Measurements from ENCODE around the gene MYRIP. TPM values are rescaled to one million over a fixed set of nuclear protein-coding genes. Genes with fewer than 3 reads are reported as not detected.
"Not testable (repeated sequence)": the region's sequence is repeated elsewhere in the genome, so short reads cannot be mapped to it uniquely, and the experiment has no call there.

MYRIP gene
- total and polyA plus RNA-seq, 7 experiments from 2014 or later: not detected

DNA sequence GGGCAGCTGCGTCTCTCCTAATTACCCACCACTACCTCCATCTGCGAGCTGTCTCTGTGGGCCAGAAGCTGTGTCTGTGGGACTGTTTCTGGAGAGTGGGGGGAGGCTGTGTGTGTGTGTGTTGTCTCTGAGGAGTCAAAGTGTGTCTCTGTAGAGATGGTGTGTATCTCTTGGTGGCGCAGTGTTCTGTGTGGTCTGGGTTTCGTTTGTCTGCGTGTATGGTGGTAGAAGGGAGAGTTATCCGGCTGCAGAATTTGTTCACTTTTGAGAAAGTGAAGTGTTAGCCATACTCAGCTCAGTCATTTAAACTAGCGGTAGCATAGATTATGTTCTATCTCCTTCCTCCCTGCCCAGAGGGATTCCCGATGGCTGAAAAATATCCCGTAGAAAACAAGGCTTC lies 2.2 kb downstream of the MYRIP start:
- ChIA-PET POLR2A (no interaction called here), CTCF (no interaction called here)
- no peaks in the 10 kb centered on the region for H3K4me1 ChIP-seq (ENCODE audit: control insufficient read depth in 2 of 2, insufficient read depth in 2 of 2, low read length in 2 of 2)
- DNase-seq: no peak
- no peak overlapping the region for H3K27ac ChIP-seq (ENCODE audit: low read depth, low read length)
- peaks cover 0 to 13% (median 0%) of the 10 kb centered on the region in 11 donors for H3K9me3 Mint-ChIP-seq
- H3K4me3 ChIP-seq (ENCODE audit: low read length): no peak overlapping the region
- peaks cover 8 to 26% (median 17%) of the 10 kb centered on the region in 7 donors for H3K4me1 Mint-ChIP-seq
- H3K4me3 Mint-ChIP-seq: peak overlapping the region in 2 of 10 donors; percentile 59 to 82
- no peaks in the 10 kb centered on the region for H3K9me3 ChIP-seq (ENCODE audit: control insufficient read depth in 2 of 3, low read length in 3 of 3)
- no peaks in the 10 kb centered on the region for H3K36me3 ChIP-seq (ENCODE audit: control insufficient read depth in 2 of 3, insufficient read depth in 3 of 3, low read length in 3 of 3)
- H3K27ac Mint-ChIP-seq: no peak overlapping the region
- ATAC-seq: no peak
- H3K36me3 Mint-ChIP-seq: peaks cover 0 to 17% (median 0%) of the 10 kb centered on the region in 5 donors
- H3K27me3 Mint-ChIP-seq: peaks cover 57 to 81% (median 71%) of the 10 kb centered on the region in 5 donors
- intact Hi-C loops (cut with micrococcal nuclease): no loop called here
- H3K27me3 ChIP-seq (ENCODE audit: control insufficient read depth in 2 of 2, insufficient read depth in 2 of 2, low read length in 2 of 2): peaks cover 0 to 16% of the 10 kb centered on the region in 2 donors

DNA sequence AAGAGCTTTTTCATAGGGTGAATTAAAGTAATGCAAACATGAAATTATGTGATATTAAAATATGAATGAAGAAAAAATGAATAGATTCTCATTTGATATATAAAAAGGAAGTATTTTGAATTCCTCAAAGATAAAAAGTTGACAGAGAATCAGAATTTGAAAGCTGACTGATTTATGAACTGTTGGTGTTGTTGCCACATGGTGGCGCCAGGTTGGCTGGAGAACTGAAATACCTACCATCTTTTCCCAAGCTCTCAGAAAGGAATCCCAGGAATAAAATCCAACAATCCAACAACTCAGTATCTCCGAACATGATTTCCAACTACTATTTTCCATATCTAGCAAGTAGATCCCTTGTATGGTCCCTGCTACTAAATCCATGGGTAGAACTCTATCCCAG lies 3.1 kb downstream of the MYRIP start:
- H3K9me3 Mint-ChIP-seq: peaks cover 0 to 13% (median 0%) of the 10 kb centered on the region in 11 donors
- peaks cover 53 to 75% (median 62%) of the 10 kb centered on the region in 5 donors for H3K27me3 Mint-ChIP-seq
- H3K4me3 Mint-ChIP-seq: no peak overlapping the region
- peaks cover 8 to 26% (median 17%) of the 10 kb centered on the region in 7 donors for H3K4me1 Mint-ChIP-seq
- intact Hi-C loops (cut with micrococcal nuclease): no loop called here
- H3K27ac Mint-ChIP-seq: no peak overlapping the region
- Histone ChIP-seq H3K27ac (ENCODE audit: low read depth, low read length) (no peak overlapping the region), H3K4me3 (ENCODE audit: low read length) (no peak overlapping the region), H3K4me1 (ENCODE audit: control insufficient read depth in 2 of 2, insufficient read depth in 2 of 2, low read length in 2 of 2) (no peaks in the 10 kb centered on the region), H3K36me3 (ENCODE audit: control insufficient read depth in 2 of 3, insufficient read depth in 3 of 3, low read length in 3 of 3) (no peaks in the 10 kb centered on the region), H3K9me3 (ENCODE audit: control insufficient read depth in 2 of 3, low read length in 3 of 3) (no peaks in the 10 kb centered on the region), H3K27me3 (ENCODE audit: control insufficient read depth in 2 of 2, insufficient read depth in 2 of 2, low read length in 2 of 2) (peaks cover 0 to 16% of the 10 kb centered on the region in 2 donors)
- ChIA-PET CTCF (no interaction called here), POLR2A (no interaction called here)
- ATAC-seq: no peak
- no peak for DNase-seq
- peaks cover 0 to 17% (median 0%) of the 10 kb centered on the region in 5 donors for H3K36me3 Mint-ChIP-seq

DNA sequence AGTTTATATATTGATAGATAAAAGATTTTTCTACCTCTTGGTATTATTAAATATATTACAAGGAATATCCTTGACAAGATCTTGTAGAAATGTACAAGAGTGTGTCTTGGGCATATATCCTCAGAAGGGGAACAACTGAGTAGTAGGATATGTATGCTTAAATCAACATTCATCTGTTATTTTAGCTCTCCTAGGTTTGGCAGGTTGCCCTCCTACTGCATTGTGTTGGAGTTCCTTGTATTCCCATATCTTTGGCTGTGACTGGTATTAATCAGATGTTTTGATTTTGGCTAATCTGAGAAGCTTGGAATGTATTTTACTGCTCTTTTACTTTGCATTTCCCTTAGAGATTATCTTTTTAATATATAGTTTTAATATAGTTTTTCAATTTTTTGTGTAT lies 4.6 kb downstream of the MYRIP start:
- Mint-ChIP-seq H3K4me1 (peaks cover 4 to 16% (median 14%) of the 10 kb centered on the region in 7 donors), H3K4me3 (no peak overlapping the region), H3K36me3 (peaks cover 0 to 17% (median 0%) of the 10 kb centered on the region in 5 donors), H3K9me3 (peaks cover 0 to 6% (median 0%) of the 10 kb centered on the region in 11 donors), H3K27me3 (peaks cover 39 to 61% (median 47%) of the 10 kb centered on the region in 5 donors), H3K27ac (no peak overlapping the region)
- no peak overlapping the region for H3K4me3 ChIP-seq (ENCODE audit: low read length)
- POLR2A ChIA-PET: no interaction called here
- ATAC-seq (no peak), DNase-seq (no peak)
- intact Hi-C loops (cut with micrococcal nuclease): no loop called here
- peaks cover 0 to 16% of the 10 kb centered on the region in 2 donors for H3K27me3 ChIP-seq (ENCODE audit: control insufficient read depth in 2 of 2, insufficient read depth in 2 of 2, low read length in 2 of 2)
- H3K4me1 ChIP-seq (ENCODE audit: control insufficient read depth in 2 of 2, insufficient read depth in 2 of 2, low read length in 2 of 2): no peaks in the 10 kb centered on the region
- no peaks in the 10 kb centered on the region for H3K9me3 ChIP-seq (ENCODE audit: control insufficient read depth in 2 of 3, low read length in 3 of 3)
- CTCF ChIA-PET: no interaction called here
- no peak overlapping the region for H3K27ac ChIP-seq (ENCODE audit: low read depth, low read length)
- H3K36me3 ChIP-seq (ENCODE audit: control insufficient read depth in 2 of 3, insufficient read depth in 3 of 3, low read length in 3 of 3): no peaks in the 10 kb centered on the region

DNA sequence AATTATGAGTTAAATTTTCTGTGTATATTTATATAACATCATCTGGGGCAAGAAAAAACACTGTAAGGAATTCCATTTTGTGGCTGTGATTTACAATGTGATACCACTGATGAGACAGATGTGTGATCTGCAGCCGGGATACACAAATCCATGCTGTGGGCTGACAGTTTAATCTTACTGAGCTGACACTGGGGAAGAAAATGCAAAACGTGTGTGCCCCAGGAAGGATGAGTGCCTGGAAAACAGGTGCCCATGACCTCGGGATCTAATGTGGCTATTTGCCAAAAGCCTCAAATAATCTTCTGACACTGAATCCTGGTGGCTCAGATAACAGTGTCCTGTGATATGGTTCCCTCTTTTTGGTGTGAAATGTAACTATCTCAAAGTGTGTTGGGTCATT lies 10.5 kb downstream of the MYRIP start:
- H3K4me1 ChIP-seq (ENCODE audit: control insufficient read depth in 2 of 2, insufficient read depth in 2 of 2, low read length in 2 of 2): no peaks in the 10 kb centered on the region
- no peak overlapping the region for H3K27ac ChIP-seq (ENCODE audit: low read depth, low read length)
- no peaks in the 10 kb centered on the region for H3K4me1 Mint-ChIP-seq
- intact Hi-C loops (cut with micrococcal nuclease): no loop called here
- H3K36me3 Mint-ChIP-seq: no peaks in the 10 kb centered on the region
- H3K27me3 Mint-ChIP-seq: peaks cover 4 to 17% (median 15%) of the 10 kb centered on the region in 5 donors
- no peak overlapping the region for H3K27ac Mint-ChIP-seq
- POLR2A ChIA-PET: no interaction called here
- H3K4me3 ChIP-seq (ENCODE audit: low read length): no peak overlapping the region
- no peaks in the 10 kb centered on the region for H3K9me3 Mint-ChIP-seq
- CTCF ChIA-PET: no interaction called here
- no peak overlapping the region for H3K4me3 Mint-ChIP-seq
- peaks cover 0 to 3% of the 10 kb centered on the region in 2 donors for H3K27me3 ChIP-seq (ENCODE audit: control insufficient read depth in 2 of 2, insufficient read depth in 2 of 2, low read length in 2 of 2)
- H3K9me3 ChIP-seq (ENCODE audit: control insufficient read depth in 2 of 3, low read length in 3 of 3): no peaks in the 10 kb centered on the region
- H3K36me3 ChIP-seq (ENCODE audit: control insufficient read depth in 2 of 3, insufficient read depth in 3 of 3, low read length in 3 of 3): no peaks in the 10 kb centered on the region
- DNase-seq (no peak), ATAC-seq (no peak)

DNA sequence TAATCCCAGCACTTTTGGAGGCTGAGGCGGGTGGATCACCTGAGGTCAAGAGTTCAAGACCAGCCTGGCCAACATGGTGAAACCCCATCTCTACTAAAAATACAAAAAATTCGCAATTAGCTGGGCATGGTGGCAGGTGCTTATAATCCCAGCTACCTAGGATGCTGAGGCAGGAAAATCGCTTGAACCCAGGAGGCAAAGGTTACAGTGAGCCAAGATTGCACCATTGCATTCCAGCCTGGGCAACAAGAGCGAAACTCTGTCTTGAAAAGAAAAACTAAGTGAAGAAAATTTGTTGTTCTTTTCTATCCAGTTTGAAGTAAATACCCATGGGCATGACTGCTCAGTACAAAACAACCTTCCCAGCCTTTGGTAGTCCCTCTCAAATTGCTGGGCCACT lies 24.4 kb downstream of the MYRIP start:
- H3K27ac ChIP-seq (ENCODE audit: low read depth, low read length); POLR2A ChIA-PET; H3K9me3 ChIP-seq (ENCODE audit: control insufficient read depth in 2 of 3, low read length in 3 of 3); intact Hi-C loops (cut with micrococcal nuclease); ATAC-seq; H3K36me3 Mint-ChIP-seq; H3K4me1 ChIP-seq (ENCODE audit: control insufficient read depth in 2 of 2, insufficient read depth in 2 of 2, low read length in 2 of 2); H3K27me3 ChIP-seq (ENCODE audit: control insufficient read depth in 2 of 2, insufficient read depth in 2 of 2, low read length in 2 of 2); H3K4me3 Mint-ChIP-seq; H3K27ac Mint-ChIP-seq; H3K36me3 ChIP-seq (ENCODE audit: control insufficient read depth in 2 of 3, insufficient read depth in 3 of 3, low read length in 3 of 3); H3K4me1 Mint-ChIP-seq; CTCF ChIA-PET; DNase-seq; H3K4me3 ChIP-seq (ENCODE audit: low read length): not testable (repeated sequence)
- peaks cover 0 to 18% (median 7%) of the 10 kb centered on the region in 11 donors for H3K9me3 Mint-ChIP-seq
- peaks cover 0 to 36% (median 24%) of the 10 kb centered on the region in 5 donors for H3K27me3 Mint-ChIP-seq

DNA sequence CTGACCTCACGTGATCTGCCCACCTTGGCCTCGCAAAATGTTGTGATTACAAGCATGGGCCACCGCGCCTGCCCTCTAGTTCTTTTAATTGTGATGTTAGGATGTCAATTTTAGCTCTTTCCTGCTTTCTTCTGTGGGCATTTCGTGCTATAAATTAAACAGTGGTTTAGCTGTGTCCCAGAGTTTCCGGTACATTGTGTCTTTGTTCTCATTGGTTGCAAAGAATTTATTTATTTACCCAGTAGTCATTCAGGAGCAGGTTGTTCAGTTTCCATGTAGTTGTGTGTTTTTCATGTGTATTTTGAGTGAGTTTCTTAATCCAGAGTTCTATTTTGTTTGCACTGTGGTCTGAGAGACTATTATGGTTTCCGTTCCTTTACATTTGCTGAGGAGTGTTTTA lies 30.1 kb downstream of the MYRIP start:
- Histone ChIP-seq H3K4me3 (ENCODE audit: low read length) (no peak overlapping the region), H3K9me3 (ENCODE audit: control insufficient read depth in 2 of 3, low read length in 3 of 3) (no peaks in the 10 kb centered on the region), H3K27ac (ENCODE audit: low read depth, low read length) (no peak overlapping the region), H3K36me3 (ENCODE audit: control insufficient read depth in 2 of 3, insufficient read depth in 3 of 3, low read length in 3 of 3) (no peaks in the 10 kb centered on the region), H3K27me3 (ENCODE audit: control insufficient read depth in 2 of 2, insufficient read depth in 2 of 2, low read length in 2 of 2) (no peaks in the 10 kb centered on the region), H3K4me1 (ENCODE audit: control insufficient read depth in 2 of 2, insufficient read depth in 2 of 2, low read length in 2 of 2) (no peaks in the 10 kb centered on the region)
- DNase-seq: no peak
- ATAC-seq: no peak
- no peaks in the 10 kb centered on the region for H3K36me3 Mint-ChIP-seq
- peaks cover 0 to 28% (median 7%) of the 10 kb centered on the region in 11 donors for H3K9me3 Mint-ChIP-seq
- H3K27me3 Mint-ChIP-seq: peaks cover 0 to 13% (median 3%) of the 10 kb centered on the region in 5 donors
- ChIA-PET CTCF (no interaction called here), POLR2A (no interaction called here)
- no peak overlapping the region for H3K27ac Mint-ChIP-seq
- intact Hi-C loops (cut with micrococcal nuclease): no loop called here
- no peaks in the 10 kb centered on the region for H3K4me1 Mint-ChIP-seq
- no peak overlapping the region for H3K4me3 Mint-ChIP-seq

DNA sequence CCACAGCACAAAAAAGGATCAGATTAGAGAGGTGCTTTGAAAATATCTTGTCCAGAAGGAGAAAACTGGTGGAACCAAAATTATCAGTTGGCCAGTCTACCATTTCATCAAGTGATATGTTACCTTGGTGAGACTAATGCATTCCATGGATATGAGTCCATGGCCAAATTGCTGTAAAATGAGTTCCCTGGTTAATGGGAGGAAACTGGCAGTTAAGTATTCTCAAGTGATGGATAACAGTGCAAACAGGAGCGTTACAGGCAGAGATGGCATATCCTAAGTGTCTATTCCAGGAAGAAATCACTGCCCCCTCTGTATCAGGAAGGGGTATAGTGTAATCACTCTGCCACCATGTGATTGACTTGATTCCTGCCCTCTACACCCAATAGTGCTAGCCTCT lies 34.0 kb downstream of the MYRIP start:
- Mint-ChIP-seq H3K4me1 (no peaks in the 10 kb centered on the region), H3K27me3 (peaks cover 0 to 19% (median 3%) of the 10 kb centered on the region in 5 donors), H3K27ac (no peak overlapping the region), H3K4me3 (no peak overlapping the region), H3K9me3 (peaks cover 0 to 21% (median under 1%) of the 10 kb centered on the region in 11 donors), H3K36me3 (no peaks in the 10 kb centered on the region)
- intact Hi-C loops (cut with micrococcal nuclease): no loop called here
- Histone ChIP-seq H3K27me3 (ENCODE audit: control insufficient read depth in 2 of 2, insufficient read depth in 2 of 2, low read length in 2 of 2) (no peaks in the 10 kb centered on the region), H3K9me3 (ENCODE audit: control insufficient read depth in 2 of 3, low read length in 3 of 3) (no peaks in the 10 kb centered on the region), H3K36me3 (ENCODE audit: control insufficient read depth in 2 of 3, insufficient read depth in 3 of 3, low read length in 3 of 3) (no peaks in the 10 kb centered on the region), H3K4me1 (ENCODE audit: control insufficient read depth in 2 of 2, insufficient read depth in 2 of 2, low read length in 2 of 2) (no peaks in the 10 kb centered on the region), H3K27ac (ENCODE audit: low read depth, low read length) (no peak overlapping the region), H3K4me3 (ENCODE audit: low read length) (no peak overlapping the region)
- DNase-seq: no peak
- ChIA-PET POLR2A (no interaction called here), CTCF (no interaction called here)
- ATAC-seq: no peak
